Measurements from ENCODE around the gene NCBP3. TPM values are rescaled to one million over a fixed set of nuclear protein-coding genes. Genes with fewer than 3 reads are reported as not detected.
"Not testable (repeated sequence)": the region's sequence is repeated elsewhere in the genome, so short reads cannot be mapped to it uniquely, and the experiment has no call there.

Gene NCBP3
- total and polyA plus RNA-seq, 9 donors = 15.7 to 43.2 (median 37.6) TPM

DNA sequence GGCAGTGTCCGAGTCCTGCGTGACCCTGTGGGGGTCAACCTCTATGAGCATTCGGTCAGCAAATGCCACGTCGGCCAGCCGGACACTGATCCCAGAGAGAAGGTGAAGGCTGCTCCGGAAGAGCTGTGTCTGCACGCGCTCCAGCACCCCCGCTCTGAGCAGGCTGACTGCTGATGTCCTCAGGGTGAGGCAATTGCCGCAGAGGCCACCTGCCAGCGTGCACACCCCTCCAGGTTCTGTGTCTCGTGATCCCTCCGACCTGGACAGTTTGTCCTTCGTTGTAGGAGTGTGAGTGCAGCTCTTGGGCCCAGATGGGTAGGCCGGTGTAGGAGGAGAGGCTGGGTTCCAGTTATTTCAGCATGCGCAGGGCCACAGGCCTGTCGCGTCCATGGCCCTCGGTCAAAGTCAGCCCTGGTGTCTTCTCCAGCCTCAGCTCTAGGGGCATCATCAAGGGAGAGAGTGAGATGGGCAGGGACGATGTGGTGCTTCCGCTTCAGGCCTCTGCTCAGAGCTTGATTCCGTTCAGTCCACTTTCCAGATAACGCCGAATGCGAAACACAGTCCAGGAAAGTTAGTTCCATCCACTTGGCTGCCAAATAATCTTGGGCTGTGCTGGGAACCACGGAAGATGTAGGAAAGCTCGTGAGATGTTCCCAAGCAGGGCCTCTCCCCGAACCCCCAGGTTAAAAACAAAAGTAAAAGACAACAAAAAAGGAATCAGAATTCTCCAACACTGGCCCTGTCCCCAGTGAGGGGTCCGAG lies 15.1 kb upstream of the NCBP3 start:
- TF ChIP-seq CTCF (IDR thresholded peaks at IDR 0.05) (no peak), POLR2A (IDR thresholded peaks at IDR 0.05) (no peak), EP300 (IDR thresholded peaks at IDR 0.05) (no peak)
- no peaks in the 10 kb centered on the region for H3K27me3 ChIP-seq
- DNase-seq = no peak
- 90 to 95% (median 91%) methylated on average over 30 of the region's 30 CpGs for WGBS, 3 donors
- H3K27ac ChIP-seq = no peak overlapping the region
- no peaks in the 10 kb centered on the region for H3K4me1 ChIP-seq (ENCODE audit: insufficient read depth)
- H3K4me3 ChIP-seq = no peak overlapping the region
- H3K36me3 ChIP-seq = no peaks in the 10 kb centered on the region
- H3K9me3 ChIP-seq = no peaks in the 10 kb centered on the region
- intact Hi-C loops (cut with DNase I) = loop anchor here (5.0 to 10.0 kb wide), 4 partner anchors 54 to 216 kb away; partner anchors contain the start of gene P2RX1 (in 1 of the 4)

DNA sequence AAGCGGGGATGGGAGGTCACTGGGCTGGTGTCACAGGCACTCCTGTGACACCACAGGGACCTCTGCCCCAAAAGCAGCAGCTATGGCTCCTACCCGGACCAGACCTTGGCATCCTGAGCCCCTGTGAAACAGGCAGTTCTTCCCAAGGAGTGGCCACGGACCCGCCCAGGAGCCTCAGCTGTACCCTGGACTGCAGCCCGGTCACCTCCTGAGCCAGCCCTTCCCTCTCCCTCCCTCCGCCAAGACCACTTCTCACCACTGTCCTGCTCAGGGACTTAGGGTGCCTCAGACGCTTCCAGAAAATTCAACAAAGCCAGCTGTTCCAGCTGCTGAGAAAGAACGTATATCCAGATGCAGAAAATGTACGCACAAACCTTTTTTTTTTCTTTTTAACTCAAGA lies 13.9 kb upstream of the NCBP3 start:
- TF ChIP-seq EP300 (IDR thresholded peaks at IDR 0.05) = no peak
- no peak for TF ChIP-seq CTCF (IDR thresholded peaks at IDR 0.05)
- TF ChIP-seq POLR2A (IDR thresholded peaks at IDR 0.05) = no peak
- Histone ChIP-seq H3K27ac (no peak overlapping the region), H3K4me1 (ENCODE audit: insufficient read depth) (no peaks in the 10 kb centered on the region), H3K4me3 (no peak overlapping the region), H3K9me3 (no peaks in the 10 kb centered on the region), H3K36me3 (no peaks in the 10 kb centered on the region), H3K27me3 (no peaks in the 10 kb centered on the region)
- intact Hi-C loops (cut with DNase I) = loop anchor here (5.0 to 10.0 kb wide), 5 partner anchors 55 to 217 kb away; partner anchors contain the start of gene P2RX1 (in 1 of the 4)
- WGBS, 3 donors = 58 to 74% (median 65%) methylated on average over 8 to 9 of the region's 9 CpGs
- no peak for DNase-seq

DNA sequence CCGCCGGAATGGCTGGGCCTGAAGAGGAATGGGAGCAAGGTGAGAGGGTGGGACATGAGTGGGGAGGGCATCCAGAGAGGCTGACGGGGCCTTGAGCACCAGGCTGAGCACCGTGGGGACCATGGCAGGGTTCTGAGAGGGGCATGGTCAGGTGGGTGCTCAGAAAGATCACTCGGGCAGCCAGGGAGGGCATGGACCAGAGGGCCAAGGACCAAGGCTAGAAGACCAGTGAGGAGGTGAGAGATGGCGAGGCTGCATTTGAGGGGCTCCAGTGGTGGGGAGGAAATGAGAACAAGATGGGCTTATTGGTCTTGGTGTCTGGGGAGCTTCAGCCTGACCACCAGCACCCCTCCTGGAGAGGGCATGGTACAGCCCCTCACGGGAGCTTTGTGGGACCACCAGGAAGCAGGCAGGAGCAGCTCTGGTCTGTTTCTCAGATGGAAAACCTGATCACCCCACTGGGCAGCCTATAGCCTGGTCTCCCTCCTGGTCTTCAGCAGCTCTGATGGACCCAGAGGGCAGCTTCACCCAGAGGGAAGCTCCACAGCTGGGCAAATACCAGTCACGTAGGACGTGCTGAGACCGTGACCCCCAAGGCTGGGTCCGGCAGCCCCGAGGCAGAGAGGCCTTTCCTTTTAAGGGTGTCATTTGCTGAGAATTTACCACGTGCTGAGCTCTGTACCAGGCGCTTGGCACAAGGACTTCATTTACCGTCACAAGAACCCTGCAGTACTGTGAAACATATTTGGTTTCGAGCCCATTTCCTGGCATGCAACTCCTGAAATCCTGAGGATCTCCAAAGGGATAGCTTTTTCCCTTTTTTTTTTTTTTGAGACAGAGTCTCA lies 11.4 kb upstream of the NCBP3 start:
- Histone ChIP-seq H3K4me3 (no peak overlapping the region), H3K27ac (no peak overlapping the region), H3K4me1 (ENCODE audit: insufficient read depth) (no peaks in the 10 kb centered on the region), H3K27me3 (no peaks in the 10 kb centered on the region), H3K36me3 (no peaks in the 10 kb centered on the region), H3K9me3 (no peaks in the 10 kb centered on the region)
- 78 to 81% (median 80%) methylated on average over 16 of the region's 16 CpGs for WGBS, 3 donors
- DNase-seq = peak in 1 of 5 donors; percentile 6
- TF ChIP-seq EP300 (IDR thresholded peaks at IDR 0.05) = no peak
- TF ChIP-seq POLR2A (IDR thresholded peaks at IDR 0.05) = no peak
- TF ChIP-seq CTCF (IDR thresholded peaks at IDR 0.05) = no peak
- intact Hi-C loops (cut with DNase I) = loop anchor here in 1 of 4 donors (10.0 kb wide), 1 partner anchor 123 kb away; no protein-coding TSS in a partner anchor

DNA sequence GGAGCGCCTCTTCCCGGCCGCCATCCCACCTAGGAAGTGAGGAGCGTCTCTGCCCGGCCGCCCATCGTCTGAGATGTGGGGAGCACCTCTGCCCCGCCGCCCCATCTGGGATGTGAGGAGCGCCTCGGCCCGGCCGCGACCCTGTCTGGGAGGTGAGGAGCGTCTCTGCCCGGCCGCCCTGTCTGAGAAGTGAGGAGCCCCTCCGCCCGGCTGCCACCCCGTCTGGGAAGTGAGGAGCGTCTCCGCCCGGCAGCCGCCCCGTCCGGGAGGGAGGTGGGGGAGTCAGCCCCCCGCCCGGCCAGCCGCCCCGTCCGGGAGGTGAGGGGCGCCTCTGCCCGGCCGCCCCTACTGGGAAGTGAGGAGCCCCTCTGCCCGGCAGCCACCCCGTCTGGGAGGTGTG lies 8.2 kb upstream of the NCBP3 start:
- H3K27ac ChIP-seq; DNase-seq; H3K36me3 ChIP-seq; H3K4me3 ChIP-seq; H3K9me3 ChIP-seq; H3K27me3 ChIP-seq; H3K4me1 ChIP-seq (ENCODE audit: insufficient read depth): not testable (repeated sequence)
- WGBS, 3 donors = 90 to 94% (median 91%) methylated on average over 13 to 26 of the region's 36 CpGs
- intact Hi-C loops (cut with DNase I) = loop anchor here in 1 of 4 donors (10.0 kb wide), 1 partner anchor 119 kb away; no protein-coding TSS in a partner anchor

Data from ovary (tissue), 9 donors.